H1 (cell line): Measurements from ENCODE around the gene SLCO4C1. TPM values are rescaled to one million over a fixed set of nuclear protein-coding genes. Genes with fewer than 3 reads are reported as not detected.

Source experiments
- CTCF ChIA-PET: fragments of 300-600 bp; sonication (Branson Sonifier 250); formaldehyde crosslinking; loops from one replicate; lab custom pipeline; 2021; ENCODE audit not compliant: partially characterized antibody; lab: Charles Lee
- POLR2A ChIA-PET: fragments of 300-600 bp; sonication (Branson Sonifier 250); formaldehyde crosslinking; loops from one replicate; lab custom pipeline; 2021; ENCODE audit warnings: inconsistent platforms; ENCODE audit not compliant: partially characterized antibody; lab: Charles Lee
- DNase-seq, 2 experiments: peaks; one replicate each; pipeline versions ENCODE4 v3.0.0 to v3.0.0-alpha.2; 2010 to 2022; ENCODE audit warnings: low spot score in 2 of 2, low read depth in 1 of 2, mixed read lengths in 1 of 2
- FAIRE-seq: peaks from 2 replicates; lab custom pipeline; 2011; peaks lifted over from hg19 to GRCh38; lab: Jason Lieb, UNC
- H2AFZ ChIP-seq: 2 replicates; pipeline ENCODE4 v1.8.1; 2012; ENCODE audit warnings: low read length, inconsistent platforms
- H2AK5ac ChIP-seq: 2 replicates; pipeline ENCODE4 v1.6.1; 2013; ENCODE audit warnings: low read depth, low read length
- H2BK120ac ChIP-seq: replicated peaks from 2 replicates; pipeline ENCODE3; 2013; ENCODE audit warnings: low read depth, low read length, inconsistent platforms
- H2BK12ac ChIP-seq: 2 replicates; pipeline ENCODE4 v1.6.1; 2013; ENCODE audit warnings: low read depth, low read length
- H2BK15ac ChIP-seq: 2 replicates; pipeline ENCODE4 v1.6.1; 2013; ENCODE audit warnings: low read length
- H2BK20ac ChIP-seq: 2 replicates; pipeline ENCODE4 v1.6.1; 2013; ENCODE audit warnings: low read length
- H2BK5ac ChIP-seq: 2 replicates; pipeline ENCODE4 v1.6.1; 2013; ENCODE audit warnings: low read depth, low read length
- H3K14ac ChIP-seq: 2 replicates; pipeline ENCODE4 v1.6.1; 2013; ENCODE audit warnings: inconsistent platforms; ENCODE audit not compliant: insufficient read length
- H3K18ac ChIP-seq: 2 replicates; pipeline ENCODE4 v1.6.1; 2013; ENCODE audit warnings: low read length; ENCODE audit errors: extremely low read depth
- H3K23ac ChIP-seq: 2 replicates; pipeline ENCODE4 v1.6.1; 2013; ENCODE audit warnings: inconsistent platforms; ENCODE audit not compliant: insufficient read length
- H3K23me2 ChIP-seq: 2 replicates; pipeline ENCODE4 v1.6.1; 2013; ENCODE audit warnings: low read depth, low read length
- H3K27ac ChIP-seq: 2 replicates; pipeline ENCODE4 v1.6.1; 2011; ENCODE audit warnings: low read depth, low read length, inconsistent platforms
- H3K27me3 ChIP-seq, 4 experiments: replicated peaks in 1 of 4; 1 replicate in 1 of 4; 2 replicates in 3 of 4; pipeline versions ENCODE4 v1.6.1 to v1.8.1; 2011 to 2013; ENCODE audit warnings: low read length in 3 of 4, mild to moderate bottlenecking in 3 of 4, inconsistent platforms in 2 of 4, mixed read lengths in 2 of 4, moderate library complexity in 1 of 4; ENCODE audit not compliant: control insufficient read depth in 3 of 4, insufficient read depth in 3 of 4; ENCODE audit errors: extremely low read depth in 1 of 4
- H3K36me3 ChIP-seq, 4 experiments: 2 replicates each; pipeline versions ENCODE4 v1.6.1 to v1.8.1; 2011 to 2013; ENCODE audit warnings: mild to moderate bottlenecking in 4 of 4, low read length in 3 of 4, moderate library complexity in 2 of 4, control low read depth in 1 of 4, inconsistent platforms in 1 of 4; ENCODE audit not compliant: insufficient read depth in 4 of 4, control insufficient read depth in 2 of 4
- H3K4ac ChIP-seq: replicated peaks from 2 replicates; pipeline ENCODE3; 2013; ENCODE audit warnings: low read length, low read depth, mixed read lengths, inconsistent platforms; ENCODE audit not compliant: insufficient read length
- H3K4me1 ChIP-seq, 4 experiments: replicated peaks in 1 of 4; 1 replicate in 1 of 4; 2 replicates in 3 of 4; pipeline versions ENCODE4 v1.6.1 to v1.8.1; 2011 to 2013; ENCODE audit warnings: low read length in 3 of 4, inconsistent platforms in 2 of 4, mixed read lengths in 1 of 4; ENCODE audit not compliant: insufficient read depth in 4 of 4, control insufficient read depth in 3 of 4
- H3K4me2 ChIP-seq, 2 experiments: 2 replicates each; pipeline versions ENCODE4 v1.6.1 to v1.8.1; 2011 to 2013; ENCODE audit warnings: low read depth in 2 of 2, low read length in 2 of 2, control low read depth in 1 of 2, inconsistent platforms in 1 of 2, mild to moderate bottlenecking in 1 of 2; ENCODE audit not compliant: insufficient read depth in 1 of 2
- H3K4me3 ChIP-seq, 4 experiments: fragments of 200-600, 300-600 bp in 1 of 4; sonication (generic), shearing (Covaris generic), sonication (Bioruptor Twin) in 1 of 4; 2 replicates each; pipeline versions ENCODE4 v1.5.1 to v1.8.1; 2011 to 2016; ENCODE audit warnings: low read length in 4 of 4, low read depth in 3 of 4, control low read depth in 2 of 4, inconsistent platforms in 2 of 4, mild to moderate bottlenecking in 2 of 4, mixed read lengths in 1 of 4, moderate library complexity in 1 of 4; ENCODE audit not compliant: insufficient read depth in 2 of 4; ENCODE audit errors: extremely low read depth in 1 of 4
- H3K56ac ChIP-seq: replicated peaks from 2 replicates; pipeline ENCODE3; 2013; ENCODE audit warnings: low read depth, mild to moderate bottlenecking, mixed read lengths, low read length, inconsistent platforms; ENCODE audit not compliant: insufficient read length
- H3K79me1 ChIP-seq: 2 replicates; pipeline ENCODE4 v1.6.1; 2013; ENCODE audit warnings: low read depth, low read length, control low read depth
- H3K79me2 ChIP-seq, 2 experiments: 2 replicates each; pipeline versions ENCODE4 v1.6.1 to v1.8.1; 2012 to 2013; ENCODE audit warnings: low read length in 2 of 2, mild to moderate bottlenecking in 2 of 2, inconsistent platforms in 1 of 2; ENCODE audit not compliant: insufficient read depth in 2 of 2, control insufficient read depth in 1 of 2
- H3K9ac ChIP-seq, 4 experiments: replicated peaks in 1 of 4; 1 replicate in 1 of 4; 2 replicates in 3 of 4; pipeline versions ENCODE4 v1.6.1 to v1.8.1; 2011 to 2013; ENCODE audit warnings: low read depth in 3 of 4, low read length in 3 of 4, control low read depth in 2 of 4, mild to moderate bottlenecking in 2 of 4, moderate library complexity in 2 of 4, inconsistent platforms in 1 of 4; ENCODE audit errors: extremely low read depth in 1 of 4
- H3K9me3 ChIP-seq, 2 experiments: 2 replicates each; pipeline versions ENCODE4 v1.6.1 to v1.8.1; 2012 to 2013; ENCODE audit warnings: mild to moderate bottlenecking in 2 of 2, moderate library complexity in 2 of 2, control low read depth in 1 of 2, inconsistent platforms in 1 of 2, low read depth in 1 of 2, low read length in 1 of 2, mixed read lengths in 1 of 2; ENCODE audit not compliant: insufficient read depth in 2 of 2
- H4K20me1 ChIP-seq, 2 experiments: replicated peaks in 1 of 2; 2 replicates each; pipeline versions ENCODE3 to v1.8.1; 2011 to 2013; ENCODE audit warnings: inconsistent platforms in 2 of 2, low read length in 2 of 2, mild to moderate bottlenecking in 1 of 2; ENCODE audit not compliant: insufficient read depth in 2 of 2, control insufficient read depth in 1 of 2
- H4K5ac ChIP-seq: 2 replicates; pipeline ENCODE4 v1.6.1; 2013; ENCODE audit warnings: low read length, low read depth, mixed read lengths, inconsistent platforms; ENCODE audit not compliant: insufficient read length
- H4K8ac ChIP-seq: 2 replicates; pipeline ENCODE4 v1.8.0; 2013; ENCODE audit warnings: mild to moderate bottlenecking, moderate library complexity, low read length, inconsistent platforms; ENCODE audit not compliant: insufficient read depth; ENCODE audit errors: extremely low read depth
- H4K91ac ChIP-seq: replicated peaks from 2 replicates; pipeline ENCODE3; 2013; ENCODE audit warnings: low read length, mixed read lengths, inconsistent platforms; ENCODE audit not compliant: insufficient read length
- BCL11A ChIP-seq, 2 experiments: IDR thresholded peaks; one replicate each; pipeline ENCODE4 v1.6.1; 2011; ENCODE audit warnings: low read depth in 2 of 2, low read length in 2 of 2, mild to moderate bottlenecking in 2 of 2
- CREB1 ChIP-seq: IDR thresholded peaks from 2 replicates; pipeline ENCODE4 v1.6.1; 2012; ENCODE audit warnings: inconsistent platforms
- SIX5 ChIP-seq: IDR thresholded peaks from 2 replicates; pipeline ENCODE4 v1.6.1; 2011; ENCODE audit warnings: mild to moderate bottlenecking, low read depth, low read length
- WGBS, 2 experiments: shearing (Covaris generic) in 1 of 2; methylation state at CpG; one replicate each; pipeline versions ENCODE4 v1.1.6 to v1.1.7; 2013 to 2015; ENCODE audit warnings: low lambda C conversion rate in 2 of 2, mixed read lengths in 2 of 2, inconsistent platforms in 1 of 2, low coverage in 1 of 2, missing lambda C conversion rate in 1 of 2; ENCODE audit not compliant: insufficient replicate concordance in 2 of 2, insufficient coverage in 1 of 2, insufficient read length in 1 of 2; ENCODE audit errors: extremely low coverage in 1 of 2, missing lambda C conversion rate in 1 of 2; 5-methylcytosine and 5-hydroxymethylcytosine counted together
- polyA plus RNA-seq, 7 experiments: library from polyadenylated mRNA; depleted of rRNA in 3 of 7; stranded (reverse) in 5 of 7; unstranded in 2 of 7; fragments of >200 nt in 5 of 7; fragments of 200-250 nt in 2 of 7; gene quantifications; 1 replicate in 5 of 7; 2 replicates in 1 of 7; 4 replicates in 1 of 7; pipeline versions ENCODE4 v1.2.1 to v1.2.3, GENCODE V29; 2011 to 2013; ENCODE audit warnings: missing spikeins in 2 of 7, mixed read lengths in 2 of 7
- total RNA-seq: library from RNA; stranded (reverse); fragmentation: NEBNext Ultra II Directional; extraction: Animal tissue kit (Norgen Biotek cat#: 25700); gene quantifications from 2 replicates; pipeline ENCODE4 v1.2.1, GENCODE V29; 2021

The SLCO4C1 gene
- total and polyA plus RNA-seq, 2 of the 8 experiments (the other 6 are each of a cell fraction or from before 2014, with no cell fraction given): 1.3 to 4.9 TPM

- H3K9me3 ChIP-seq: no peaks in the 10 kb centered on the region
- no peak overlapping the region for H2BK12ac ChIP-seq
- CTCF ChIA-PET: interaction anchor here (1.3 kb wide), 1 partner anchor 18 kb away, joined by 5 read pairs; the partner anchor contains the start of gene SLCO4C1
- H3K4me1 ChIP-seq: no peaks in the 10 kb centered on the region
- H3K9ac ChIP-seq: no peak overlapping the region; a peak in 1 of 7 replicates
- no peak overlapping the region for H3K4me2 ChIP-seq
- no peak overlapping the region for H2AK5ac ChIP-seq
- H3K14ac ChIP-seq: no peak overlapping the region
- no peak overlapping the region for H3K27ac ChIP-seq
- H3K23me2 ChIP-seq: no peaks in the 10 kb centered on the region
- no peak overlapping the region for H2AFZ ChIP-seq
- H3K4ac ChIP-seq: no peak overlapping the region
- no peak overlapping the region for H3K4me3 ChIP-seq
- WGBS, 2 experiments: 86% methylated on average over 2 of the region's 2 CpGs; no CpG with 5 or more reads in 1 of the 2 experiments
- no peaks in the 10 kb centered on the region for H3K36me3 ChIP-seq
- no peak overlapping the region for H4K8ac ChIP-seq
- no peak overlapping the region for H4K91ac ChIP-seq
- H3K18ac ChIP-seq: no peak overlapping the region
- no peak overlapping the region for H2BK5ac ChIP-seq
- DNase-seq (no peak), FAIRE-seq (no peak)
- POLR2A ChIA-PET: interaction anchor here (0.6 kb wide), 1 partner anchor 17 kb away, joined by 3 read pairs; no protein-coding TSS in a partner anchor
- no peak overlapping the region for H3K56ac ChIP-seq
- H4K20me1 ChIP-seq: no peaks in the 10 kb centered on the region
- H3K79me1 ChIP-seq: no peaks in the 10 kb centered on the region; the same call in 1 of the 2 replicates
- no peak for TF ChIP-seq BCL11A (IDR thresholded peaks at IDR 0.05; ENCODE audit: low read depth in 2 of 2, low read length in 2 of 2)
- TF ChIP-seq SIX5: no peak
- no peak for TF ChIP-seq CREB1
- H2BK20ac ChIP-seq: no peak overlapping the region
- H3K23ac ChIP-seq: no peak overlapping the region
- no peaks in the 10 kb centered on the region for H3K79me2 ChIP-seq
- H2BK15ac ChIP-seq: no peak overlapping the region
- no peak overlapping the region for H4K5ac ChIP-seq
- no peak overlapping the region for H2BK120ac ChIP-seq
- no peaks in the 10 kb centered on the region for H3K27me3 ChIP-seq
Measured at GRCh38 chr5:102277144-102277543, 18.9 kb downstream of the SLCO4C1 start.
